Tibial nerve (tissue), 4 donors: ENCODE measurements around the gene PTPRK. TPM values are rescaled to one million over a fixed set of nuclear protein-coding genes. Genes with fewer than 3 reads are reported as not detected.

ENCODE experiments used
- DNase-seq, 2 donors: peaks; one replicate each; pipeline ENCODE4 v3.0.0-alpha.2; 2019; ENCODE audit warnings: low spot score in 2 of 2
- H3K27ac ChIP-seq, 4 donors: fragments of 200-600 bp; sonication (generic) in 3 of 4; one replicate each; pipeline ENCODE4 v1.5.1; 2017 to 2019; ENCODE audit warnings: mild to moderate bottlenecking in 1 of 4
- H3K27me3 ChIP-seq, 2 donors: fragments of 200-600 bp; sonication (generic) in 1 of 2; one replicate each; pipeline versions ENCODE4 v1.5.1 to v1.6.0; 2017 to 2019
- H3K36me3 ChIP-seq, 3 donors: fragments of 200-600 bp; sonication (generic); one replicate each; pipeline ENCODE4 v1.5.1; 2018 to 2019
- H3K4me1 ChIP-seq, 4 donors: fragments of 200-600 bp; sonication (generic) in 3 of 4; one replicate each; pipeline ENCODE4 v1.5.1; 2017 to 2019
- H3K4me3 ChIP-seq, 4 donors: fragments of 200-600 bp; sonication (generic) in 3 of 4; one replicate each; pipeline ENCODE4 v1.5.1; 2017 to 2019; ENCODE audit warnings: mild to moderate bottlenecking in 1 of 4, moderate library complexity in 1 of 4
- H3K9me3 ChIP-seq, 4 donors: fragments of 200-600 bp; sonication (generic) in 3 of 4; one replicate each; pipeline ENCODE4 v1.5.1; 2017 to 2019
- CTCF ChIP-seq, 5 experiments: fragments of 200-600 bp in 3 of 5; fragments of 450-650 bp in 2 of 5; sonication (generic) in 3 of 5; IDR thresholded peaks; one replicate each; pipeline ENCODE4 v1.5.1; 2016 to 2019; ENCODE audit warnings: antibody characterized with exemption in 5 of 5, mild to moderate bottlenecking in 3 of 5, moderate library complexity in 2 of 5
- EP300 ChIP-seq, 2 donors: sonication (generic); formaldehyde crosslinking; IDR thresholded peaks; one replicate each; pipeline ENCODE4 v1.6.1; 2017; ENCODE audit warnings: antibody characterized with exemption in 2 of 2, mild to moderate bottlenecking in 1 of 2
- POLR2A ChIP-seq, 2 donors: fragments of 450-650 bp; IDR thresholded peaks; one replicate each; pipeline ENCODE4 v1.6.1; 2017; ENCODE audit warnings: antibody characterized with exemption in 2 of 2, mild to moderate bottlenecking in 2 of 2, moderate library complexity in 2 of 2
- WGBS, 2 donors: methylation state at CpG; one replicate each; pipeline ENCODE4 v1.1.5; 2018; 5-methylcytosine and 5-hydroxymethylcytosine counted together
- total RNA-seq, 4 donors: library from RNA; depleted of rRNA; stranded (reverse); fragments of >200 nt; gene quantifications; one replicate each; pipeline ENCODE4 v1.1.0, GENCODE V29; 2016

Gene PTPRK
- total RNA-seq, 4 donors from 2014 or later: 17.4 to 26.1 (median 21.2) TPM

- Histone ChIP-seq H3K27me3 (no peaks in the 10 kb centered on the region), H3K9me3 (no peaks in the 10 kb centered on the region)
These were observed 412.7 kb downstream of the PTPRK start for GRCh38 chr6:128107682-128108081.

GRCh38 chr6:128099571-128100197 is 420.7 kb downstream of the PTPRK start:
- no peak for TF ChIP-seq POLR2A (IDR thresholded peaks at IDR 0.05)
- no peak for TF ChIP-seq CTCF (IDR thresholded peaks at IDR 0.05)
- no peak for TF ChIP-seq EP300 (IDR thresholded peaks at IDR 0.05)
- no peak overlapping the region for H3K27ac ChIP-seq
- no peaks in the 10 kb centered on the region for H3K36me3 ChIP-seq
- H3K4me3 ChIP-seq: no peak overlapping the region
- H3K27me3 ChIP-seq: no peaks in the 10 kb centered on the region
- no peaks in the 10 kb centered on the region for H3K9me3 ChIP-seq
- peaks cover 0 to 16% (median 6%) of the 10 kb centered on the region in 4 donors for H3K4me1 ChIP-seq
- DNase-seq: no peak
- WGBS, 2 donors: 94 to 96% methylated on average over 1 of the region's 1 CpG

More at GRCh38 chr6:128107682-128108081, 412.7 kb downstream of the PTPRK start:
- Histone ChIP-seq H3K36me3 (no peaks in the 10 kb centered on the region), H3K4me1 (peaks cover 0 to 20% (median 12%) of the 10 kb centered on the region in 4 donors), H3K4me3 (no peak overlapping the region), H3K27ac (no peak overlapping the region)
- DNase-seq: no peak
- WGBS, 2 donors: 93 to 97% methylated on average over 1 of the region's 1 CpG
- TF ChIP-seq EP300 (IDR thresholded peaks at IDR 0.05): no peak
- TF ChIP-seq CTCF (IDR thresholded peaks at IDR 0.05): no peak
- TF ChIP-seq POLR2A (IDR thresholded peaks at IDR 0.05): no peak

DNA sequence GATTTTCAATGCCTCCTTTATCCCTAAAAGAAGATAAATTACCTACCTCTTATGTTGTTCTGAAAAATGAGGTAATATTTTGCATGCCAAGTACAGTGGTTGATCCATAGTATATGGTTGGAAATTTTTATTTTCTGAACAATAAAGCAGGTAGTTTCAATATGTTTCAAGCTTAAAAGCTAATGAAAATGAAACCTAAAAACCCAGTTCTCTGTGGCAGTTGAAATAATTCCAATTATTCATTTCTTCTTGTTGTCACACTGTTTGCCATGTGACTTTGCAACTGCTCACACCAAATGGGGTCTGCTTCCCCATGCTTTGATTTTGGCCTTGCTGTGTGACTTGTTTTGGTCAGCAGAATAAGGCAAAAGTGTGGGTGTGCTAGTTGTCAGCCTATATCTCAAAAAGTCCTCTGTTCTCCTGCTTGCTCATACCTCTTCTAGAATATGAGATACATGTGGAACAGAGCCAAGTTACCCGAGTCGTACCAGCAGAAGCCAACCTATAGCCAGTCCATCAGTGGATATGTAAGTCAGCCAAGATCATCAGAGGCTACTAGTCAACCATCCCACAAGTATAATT is 422.3 kb downstream of the PTPRK start:
- no peak for DNase-seq
- no peak for TF ChIP-seq EP300 (IDR thresholded peaks at IDR 0.05)
- no peak for TF ChIP-seq POLR2A (IDR thresholded peaks at IDR 0.05)
- no peak for TF ChIP-seq CTCF (IDR thresholded peaks at IDR 0.05)
- 20 to 23% methylated on average over 2 of the region's 2 CpGs for WGBS, 2 donors
- no peaks in the 10 kb centered on the region for H3K27me3 ChIP-seq
- no peak overlapping the region for H3K27ac ChIP-seq
- peaks cover 0 to 16% (median 6%) of the 10 kb centered on the region in 4 donors for H3K4me1 ChIP-seq
- no peaks in the 10 kb centered on the region for H3K36me3 ChIP-seq
- H3K4me3 ChIP-seq: no peak overlapping the region
- no peaks in the 10 kb centered on the region for H3K9me3 ChIP-seq

DNA sequence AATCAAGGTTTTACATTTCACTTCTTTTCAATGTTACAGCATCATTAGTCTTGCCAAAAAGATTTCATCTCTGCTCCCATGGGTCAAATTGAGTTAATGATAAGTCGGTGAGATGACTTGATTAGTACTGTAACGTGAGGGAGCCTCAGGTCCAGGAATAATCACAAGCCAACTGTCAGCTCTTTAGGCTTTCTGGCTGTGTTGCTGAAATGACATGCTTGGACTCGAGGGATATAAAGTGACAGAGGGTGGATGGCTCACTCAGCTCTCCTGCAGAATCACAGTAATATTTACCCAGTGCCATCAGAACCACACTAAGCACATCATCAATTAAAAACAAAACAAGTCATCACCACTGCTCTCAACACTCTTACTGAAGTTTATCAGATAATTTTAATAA is 423.4 kb downstream of the PTPRK start:
- DNase-seq: no peak
- H3K4me1 ChIP-seq: peaks cover 0 to 16% (median 6%) of the 10 kb centered on the region in 4 donors
- no peaks in the 10 kb centered on the region for H3K27me3 ChIP-seq
- WGBS, 2 donors: 61 to 68% methylated on average over 3 of the region's 3 CpGs
- H3K36me3 ChIP-seq: no peaks in the 10 kb centered on the region
- H3K9me3 ChIP-seq: no peaks in the 10 kb centered on the region
- no peak overlapping the region for H3K4me3 ChIP-seq
- TF ChIP-seq CTCF (IDR thresholded peaks at IDR 0.05) (no peak), POLR2A (IDR thresholded peaks at IDR 0.05) (no peak), EP300 (IDR thresholded peaks at IDR 0.05) (no peak)
- no peak overlapping the region for H3K27ac ChIP-seq

- no peaks in the 10 kb centered on the region for H3K9me3 ChIP-seq
- H3K4me3 ChIP-seq: no peak overlapping the region
- no peak for TF ChIP-seq POLR2A (IDR thresholded peaks at IDR 0.05)
- TF ChIP-seq EP300 (IDR thresholded peaks at IDR 0.05): no peak
- no peak for TF ChIP-seq CTCF (IDR thresholded peaks at IDR 0.05)
These were observed 425.0 kb downstream of the PTPRK start for GRCh38 chr6:128095362-128095761.

More at GRCh38 chr6:128095362-128095761, 425.0 kb downstream of the PTPRK start:
- no peak for DNase-seq
- H3K4me1 ChIP-seq: peaks cover 0 to 16% (median 6%) of the 10 kb centered on the region in 4 donors
- no peaks in the 10 kb centered on the region for H3K27me3 ChIP-seq
- H3K27ac ChIP-seq: no peak overlapping the region
- no peaks in the 10 kb centered on the region for H3K36me3 ChIP-seq
